Activated T-cell treated with anti-CD3 and anti-CD28 coated beads, Interleukin-2, amount 50 U/mL, for 4 hours (primary cell): ENCODE measurements around the gene CDRT4. TPM values are rescaled to one million over a fixed set of nuclear protein-coding genes. Genes with fewer than 3 reads are reported as not detected.

Experiments used
- ATAC-seq, 2 donors: fragments of 200-7000 bp; cut with Tn5 transposase; one replicate each; pipeline ENCODE4 v1.10.0; 2021
- DNase-seq: peaks from one replicate; pipeline ENCODE4 v3.0.0-alpha.2; 2020
- H3K27me3 Mint-ChIP-seq: one replicate; pipeline ENCODE4 v1.8.0; 2021; ENCODE audit warnings: low read depth, mixed read lengths
- H3K36me3 Mint-ChIP-seq: one replicate; pipeline ENCODE4 v1.8.0; 2022; ENCODE audit warnings: mixed read lengths; ENCODE audit not compliant: insufficient read depth
- H3K4me1 Mint-ChIP-seq: one replicate; pipeline ENCODE4 v1.8.0; 2021; ENCODE audit warnings: low read depth, mixed read lengths
- H3K4me3 Mint-ChIP-seq: one replicate; pipeline ENCODE4 v1.8.0; 2021; ENCODE audit warnings: mild to moderate bottlenecking, moderate library complexity, mixed read lengths
- H3K9me3 Mint-ChIP-seq: one replicate; pipeline ENCODE4 v1.8.0; 2021; ENCODE audit warnings: mixed read lengths
- total RNA-seq, 3 donors: library from RNA; stranded (reverse); gene quantifications; one replicate each; pipeline ENCODE4 v1.2.1, GENCODE V29; 2021

CDRT4 gene
- total RNA-seq, 3 donors from 2014 or later, result 0.54 to 1.1 (median 0.63) TPM

- Mint-ChIP-seq H3K4me3 (no peak overlapping the region), H3K36me3 (no peaks in the 10 kb centered on the region), H3K4me1 (no peaks in the 10 kb centered on the region), H3K27me3 (peaks cover 12% of the 10 kb centered on the region), H3K9me3 (no peaks in the 10 kb centered on the region)
- DNase-seq, result no peak
- no peak for ATAC-seq
Observed at GRCh38 chr17:15392326-15392741, 75.1 kb downstream of the CDRT4 start.

GRCh38 chr17:15388356-15389041, 78.9 kb downstream of the CDRT4 start:
- peaks cover 16% of the 10 kb centered on the region for H3K27me3 Mint-ChIP-seq
- no peaks in the 10 kb centered on the region for H3K4me1 Mint-ChIP-seq
- H3K36me3 Mint-ChIP-seq, result no peaks in the 10 kb centered on the region
- no peak overlapping the region for H3K4me3 Mint-ChIP-seq
- no peak for ATAC-seq
- no peaks in the 10 kb centered on the region for H3K9me3 Mint-ChIP-seq
- no peak for DNase-seq

- Mint-ChIP-seq H3K9me3 (no peaks in the 10 kb centered on the region), H3K36me3 (no peaks in the 10 kb centered on the region), H3K4me1 (no peaks in the 10 kb centered on the region), H3K27me3 (peaks cover 12% of the 10 kb centered on the region), H3K4me3 (no peak overlapping the region)
- DNase-seq, result no peak
- no peak for ATAC-seq
Observed at GRCh38 chr17:15386083-15386482, 81.3 kb downstream of the CDRT4 start.

Other genes starting within 250 kb of the CDRT4 start
- under 1 TPM in 2 of 3 donors, not detected in 1; 0.32 to 0.41 TPM for gene PMP22, start 202.3 kb downstream of the CDRT4 start, total RNA-seq
- gene TEKT3, start 126.0 kb downstream of the CDRT4 start, total RNA-seq, result under 1 TPM in 1 of 3 donors, not detected in 2; 0.23 TPM
- 1 to 10 TPM; 2.6 to 4.6 (median 3.7) TPM for gene TVP23C, start 95.9 kb upstream of the CDRT4 start, total RNA-seq
- gene FBXW10B, start 152.1 kb upstream of the CDRT4 start, total RNA-seq, result 1 to 10 TPM in 1 of 3 donors, under 1 TPM in 2; 0.73 to 2.1 (median 0.87) TPM
- gene TRIM16, start 216.7 kb upstream of the CDRT4 start, total RNA-seq, result 1 to 10 TPM; 6.7 to 9.3 (median 8.5) TPM
- gene ZNF286A, start 232.1 kb upstream of the CDRT4 start, total RNA-seq, result 10 to 100 TPM; 30.2 to 33.9 (median 30.6) TPM